Neuronal stem cell (in vitro differentiated cells): Measurements from ENCODE around the gene OTOG.
A peak's percentile ranks its signal among the peaks of the same experiment; 100 is the strongest.

Experiments used
- DNase-seq: peaks from one replicate; pipeline ENCODE4 v3.0.0-alpha.2; 2013; ENCODE audit warnings: low spot score
- H2AFZ ChIP-seq: one replicate; pipeline ENCODE4 v1.6.1; 2013; ENCODE audit warnings: mild to moderate bottlenecking, low read length, inconsistent platforms
- H2AK5ac ChIP-seq: 2 replicates; pipeline ENCODE4 v1.6.1; 2013; ENCODE audit warnings: low read depth, mild to moderate bottlenecking, inconsistent platforms, low read length, moderate library complexity, mixed read lengths
- H2BK120ac ChIP-seq: 2 replicates; pipeline ENCODE4 v1.6.1; 2013; ENCODE audit warnings: low read depth, mild to moderate bottlenecking, inconsistent platforms, low read length, moderate library complexity, mixed read lengths
- H2BK12ac ChIP-seq: one replicate; pipeline ENCODE4 v1.6.1; 2013; ENCODE audit warnings: low read length, inconsistent platforms
- H2BK15ac ChIP-seq: 2 replicates; pipeline ENCODE4 v1.6.1; 2013; ENCODE audit warnings: mild to moderate bottlenecking, low read length, inconsistent platforms, mixed read lengths
- H2BK5ac ChIP-seq: one replicate; pipeline ENCODE4 v1.6.1; 2013; ENCODE audit warnings: inconsistent platforms, mild to moderate bottlenecking, low read length, moderate library complexity
- H3K14ac ChIP-seq: one replicate; pipeline ENCODE4 v1.6.1; 2013; ENCODE audit warnings: low read length, inconsistent platforms
- H3K18ac ChIP-seq: 2 replicates; pipeline ENCODE4 v1.6.1; 2013; ENCODE audit warnings: low read length, inconsistent platforms
- H3K23ac ChIP-seq: 2 replicates; pipeline ENCODE4 v1.6.1; 2013; ENCODE audit warnings: low read depth, mild to moderate bottlenecking, mixed read lengths, low read length, inconsistent platforms; ENCODE audit not compliant: poor library complexity
- H3K27ac ChIP-seq: replicated peaks from 3 replicates; pipeline ENCODE4 v1.5.1; 2013; ENCODE audit warnings: low read length, inconsistent platforms
- H3K27me3 ChIP-seq, 3 experiments: 2 replicates each; pipeline ENCODE4 v1.6.1; 2013; ENCODE audit warnings: low read length in 3 of 3, mild to moderate bottlenecking in 2 of 3, inconsistent platforms in 1 of 3, low read depth in 1 of 3, mixed read lengths in 1 of 3, moderate library complexity in 1 of 3; ENCODE audit not compliant: control insufficient read depth in 3 of 3, insufficient read depth in 3 of 3
- H3K36me3 ChIP-seq, 2 donors: replicated peaks in 1 of 2; 2 replicates each; pipeline ENCODE4 v1.6.1; 2013; ENCODE audit warnings: low read length in 2 of 2; ENCODE audit not compliant: control insufficient read depth in 2 of 2, insufficient read depth in 2 of 2
- H3K4ac ChIP-seq: 2 replicates; pipeline ENCODE4 v1.6.1; 2013; ENCODE audit warnings: inconsistent platforms, mild to moderate bottlenecking, low read length, moderate library complexity
- H3K4me1 ChIP-seq, 2 donors: 1 replicate in 1 of 2; 2 replicates in 1 of 2; pipeline ENCODE4 v1.6.1; 2013; ENCODE audit warnings: low read length in 2 of 2, low read depth in 1 of 2; ENCODE audit not compliant: control insufficient read depth in 2 of 2, insufficient read depth in 1 of 2
- H3K4me2 ChIP-seq: one replicate; pipeline ENCODE4 v1.6.1; 2013; ENCODE audit warnings: mild to moderate bottlenecking, low read length, inconsistent platforms; ENCODE audit not compliant: insufficient read depth, poor library complexity, severe bottlenecking
- H3K4me3 ChIP-seq, 2 donors: 2 replicates each; pipeline ENCODE4 v1.5.1; 2013; ENCODE audit warnings: low read length in 2 of 2, mild to moderate bottlenecking in 2 of 2, inconsistent platforms in 1 of 2, moderate library complexity in 1 of 2
- H3K79me1 ChIP-seq: one replicate; pipeline ENCODE4 v1.6.1; 2013; ENCODE audit warnings: low read depth, mild to moderate bottlenecking, inconsistent platforms, low read length, moderate library complexity
- H3K9ac ChIP-seq: one replicate; pipeline ENCODE4 v1.6.1; 2013; ENCODE audit warnings: mild to moderate bottlenecking, low read depth, low read length, inconsistent platforms; ENCODE audit not compliant: poor library complexity
- H3K9me3 ChIP-seq, 2 donors: replicated peaks in 1 of 2; 2 replicates each; pipeline versions ENCODE3 to v1.6.1; 2013; ENCODE audit warnings: low read length in 2 of 2, mild to moderate bottlenecking in 2 of 2, inconsistent platforms in 1 of 2, low read depth in 1 of 2, mixed read lengths in 1 of 2, moderate library complexity in 1 of 2; ENCODE audit not compliant: control insufficient read depth in 2 of 2, insufficient read depth in 1 of 2
- H4K8ac ChIP-seq: one replicate; pipeline ENCODE4 v1.6.1; 2013; ENCODE audit warnings: low read depth, mild to moderate bottlenecking, inconsistent platforms, low read length, moderate library complexity
- H4K91ac ChIP-seq: one replicate; pipeline ENCODE4 v1.6.1; 2013; ENCODE audit warnings: low read length, low read depth, mild to moderate bottlenecking, inconsistent platforms; ENCODE audit not compliant: poor library complexity
- WGBS, 2 donors: extraction: QIAGEN DNeasy Blood & Tissue Kit; methylation state at CpG; one replicate each; pipeline ENCODE4 v1.1.7; 2013; ENCODE audit warnings: missing lambda C conversion rate in 2 of 2, mixed read lengths in 1 of 2; ENCODE audit not compliant: insufficient read length in 2 of 2, insufficient replicate concordance in 1 of 2; ENCODE audit errors: extremely low coverage in 2 of 2; 5-methylcytosine and 5-hydroxymethylcytosine counted together

The OTOG gene

GRCh38 chr11:17531071-17531600 is 15.9 kb upstream of the OTOG start:
- H2AFZ ChIP-seq: no peak overlapping the region
- no peaks in the 10 kb centered on the region for H3K36me3 ChIP-seq
- H4K91ac ChIP-seq: no peak overlapping the region
- no peak overlapping the region for H3K4ac ChIP-seq
- no peak overlapping the region for H2BK120ac ChIP-seq
- H3K18ac ChIP-seq: peak overlapping the region; percentile 84
- H3K27ac ChIP-seq: no peak overlapping the region
- H3K79me1 ChIP-seq: no peaks in the 10 kb centered on the region
- H3K4me2 ChIP-seq: no peak overlapping the region
- H2BK12ac ChIP-seq: no peak overlapping the region
- H3K27me3 ChIP-seq: peaks cover 0 to 46% (median 0%) of the 10 kb centered on the region in 3 experiments
- no peaks in the 10 kb centered on the region for H3K9me3 ChIP-seq
- no peak overlapping the region for H4K8ac ChIP-seq
- peak overlapping the region; percentile 58 for H2BK5ac ChIP-seq
- no peak for DNase-seq
- no CpG with 5 or more reads among the region's 22 CpGs for WGBS, 2 donors
- H2BK15ac ChIP-seq: peak overlapping the region; percentile 39
- no peak overlapping the region for H3K4me3 ChIP-seq
- H2AK5ac ChIP-seq: peak overlapping the region; percentile 86
- no peak overlapping the region for H3K14ac ChIP-seq
- peaks cover 0 to 13% of the 10 kb centered on the region in 2 donors for H3K4me1 ChIP-seq
- H3K9ac ChIP-seq: no peak overlapping the region
- peak overlapping the region; percentile 6 for H3K23ac ChIP-seq

- Histone ChIP-seq H2BK12ac (peak overlapping the region; percentile 68), H3K4me3 (no peak overlapping the region), H3K27me3 (peaks cover 0 to 44% (median 0%) of the 10 kb centered on the region in 3 experiments), H3K79me1 (no peaks in the 10 kb centered on the region), H3K9ac (no peak overlapping the region), H2AK5ac (no peak overlapping the region), H3K18ac (no peak overlapping the region), H4K8ac (no peak overlapping the region), H4K91ac (no peak overlapping the region), H3K36me3 (no peaks in the 10 kb centered on the region), H3K23ac (no peak overlapping the region), H3K14ac (no peak overlapping the region), H2AFZ (no peak overlapping the region), H3K9me3 (no peaks in the 10 kb centered on the region), H3K4me2 (no peak overlapping the region), H2BK15ac (no peak overlapping the region), H3K4ac (no peak overlapping the region), H3K4me1 (peaks cover 0 to 13% of the 10 kb centered on the region in 2 donors), H2BK5ac (peak overlapping the region; percentile 58), H2BK120ac (no peak overlapping the region), H3K27ac (no peak overlapping the region)
- DNase-seq: no peak
- WGBS, 2 donors: no CpG with 5 or more reads among the region's 6 CpGs
These were observed 15.4 kb upstream of the OTOG start for GRCh38 chr11:17531636-17532113.

- H2AFZ ChIP-seq: no peak overlapping the region
- H3K9me3 ChIP-seq: no peaks in the 10 kb centered on the region
- peaks cover 0 to 48% (median 0%) of the 10 kb centered on the region in 3 experiments for H3K27me3 ChIP-seq
- H3K4me1 ChIP-seq: peaks cover 0 to 13% of the 10 kb centered on the region in 2 donors
- no peak overlapping the region for H2AK5ac ChIP-seq
- no peak for DNase-seq
- WGBS, 2 donors: no CpG with 5 or more reads among the region's 2 CpGs
- no peak overlapping the region for H3K4me3 ChIP-seq
- no peak overlapping the region for H3K4ac ChIP-seq
- H3K27ac ChIP-seq: no peak overlapping the region
- no peak overlapping the region for H2BK15ac ChIP-seq
- no peak overlapping the region for H2BK12ac ChIP-seq
- no peak overlapping the region for H3K18ac ChIP-seq
- H3K14ac ChIP-seq: no peak overlapping the region
- H4K8ac ChIP-seq: no peak overlapping the region
- no peak overlapping the region for H4K91ac ChIP-seq
- no peak overlapping the region for H3K23ac ChIP-seq
- no peaks in the 10 kb centered on the region for H3K36me3 ChIP-seq
- no peaks in the 10 kb centered on the region for H3K79me1 ChIP-seq
- H3K4me2 ChIP-seq: no peak overlapping the region
- H3K9ac ChIP-seq: no peak overlapping the region
- no peak overlapping the region for H2BK5ac ChIP-seq
- no peak overlapping the region for H2BK120ac ChIP-seq
These were observed 14.3 kb upstream of the OTOG start for GRCh38 chr11:17532784-17533183.

GRCh38 chr11:17533341-17533740 is 13.7 kb upstream of the OTOG start:
- H3K23ac ChIP-seq: no peak overlapping the region
- H2AFZ ChIP-seq: no peak overlapping the region
- no peak for DNase-seq
- no peak overlapping the region for H4K8ac ChIP-seq
- H2BK15ac ChIP-seq: no peak overlapping the region
- no peak overlapping the region for H3K4ac ChIP-seq
- H3K36me3 ChIP-seq: no peaks in the 10 kb centered on the region
- H2BK5ac ChIP-seq: no peak overlapping the region
- no peak overlapping the region for H2AK5ac ChIP-seq
- H3K18ac ChIP-seq: no peak overlapping the region
- no peaks in the 10 kb centered on the region for H3K79me1 ChIP-seq
- no peak overlapping the region for H3K4me2 ChIP-seq
- peaks cover 0 to 48% (median 0%) of the 10 kb centered on the region in 3 experiments for H3K27me3 ChIP-seq
- H3K4me3 ChIP-seq: no peak overlapping the region
- H3K14ac ChIP-seq: peak overlapping the region; percentile 28
- no peak overlapping the region for H3K9ac ChIP-seq
- no peak overlapping the region for H2BK12ac ChIP-seq
- no peak overlapping the region for H3K27ac ChIP-seq
- no peaks in the 10 kb centered on the region for H3K9me3 ChIP-seq
- H4K91ac ChIP-seq: no peak overlapping the region
- peaks cover 0 to 13% of the 10 kb centered on the region in 2 donors for H3K4me1 ChIP-seq
- WGBS, 2 donors: no CpG with 5 or more reads among the region's 6 CpGs
- no peak overlapping the region for H2BK120ac ChIP-seq
